HG02798 (cell line): Measurements from ENCODE around the gene ABCC4.

ENCODE experiments used
- ATAC-seq: cut with Tn5 transposase; IDR thresholded peaks from one replicate; pipeline ENCODE4 v1.9.1; 2021; ENCODE audit warnings: mild to moderate bottlenecking; ENCODE audit not compliant: unreplicated experiment, poor library complexity

ABCC4 gene

DNA sequence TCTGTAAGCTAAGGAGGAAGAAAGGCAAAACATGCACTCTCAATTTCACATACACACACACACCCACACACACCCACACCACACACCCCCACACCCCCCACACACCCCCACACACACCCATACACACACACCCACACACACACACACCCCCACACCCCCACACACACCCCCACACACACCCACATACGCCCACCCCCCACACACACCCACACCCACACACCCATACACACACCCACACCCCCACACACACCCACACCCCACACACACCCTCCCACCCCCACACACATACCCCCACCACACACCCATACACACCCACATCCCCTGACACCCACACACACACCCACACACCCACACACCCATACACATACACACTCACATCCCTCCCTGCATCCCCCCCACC lies 276.1 kb downstream of the ABCC4 start:
- ATAC-seq, result no peak

GRCh38 chr13:95023405-95023804 lies 277.8 kb downstream of the ABCC4 start:
- no peak for ATAC-seq

DNA sequence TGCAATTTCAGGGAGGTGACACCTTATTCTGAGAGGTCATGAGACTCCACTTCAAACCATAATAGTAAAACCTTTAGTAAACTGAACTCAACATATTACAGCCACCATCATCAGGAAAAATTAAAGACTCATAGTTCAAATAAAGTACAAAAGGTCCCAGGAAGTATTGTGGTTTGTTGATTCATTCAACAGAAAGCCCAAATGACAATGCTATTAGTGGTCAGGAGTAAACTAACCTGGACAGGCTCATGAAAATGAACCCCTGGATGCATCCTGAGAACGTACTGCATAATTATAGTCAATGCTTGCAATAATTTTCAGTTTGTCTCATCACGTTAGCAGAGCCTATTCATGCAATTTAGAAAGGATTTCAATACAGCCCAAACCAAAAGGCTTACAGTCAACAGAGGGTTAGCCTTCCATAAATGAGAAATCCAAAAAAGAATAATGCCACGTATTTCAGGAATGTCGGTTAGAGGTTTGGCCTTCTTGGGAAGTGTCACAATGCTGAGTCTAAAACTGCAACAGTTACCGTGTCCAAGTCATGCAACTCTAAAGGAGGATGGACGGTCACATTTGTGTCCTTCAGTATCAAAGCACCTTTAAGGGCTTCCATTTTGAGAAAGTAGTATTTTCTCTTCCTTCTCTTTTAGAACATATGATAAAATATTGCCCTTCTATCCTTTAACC lies 280.8 kb downstream of the ABCC4 start:
- ATAC-seq, result no peak

DNA sequence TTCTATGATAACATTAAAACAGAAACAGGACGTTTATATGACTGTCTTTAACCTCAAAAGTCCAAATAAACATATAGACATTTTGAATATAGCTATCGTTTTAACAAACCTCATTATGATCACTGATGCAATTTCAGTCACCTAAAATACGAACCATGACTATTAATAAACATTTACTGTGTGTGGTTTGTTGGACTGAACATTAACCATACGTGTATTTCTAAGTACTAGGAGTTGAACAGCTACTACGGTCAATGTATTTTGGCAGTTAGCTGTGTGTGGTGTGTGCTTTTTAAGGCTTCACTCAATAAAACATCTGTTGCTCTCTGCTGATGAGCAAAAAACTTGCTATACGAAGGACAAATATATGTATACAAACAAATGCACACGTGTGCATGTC lies 281.4 kb downstream of the ABCC4 start:
- ATAC-seq, result no peak

DNA sequence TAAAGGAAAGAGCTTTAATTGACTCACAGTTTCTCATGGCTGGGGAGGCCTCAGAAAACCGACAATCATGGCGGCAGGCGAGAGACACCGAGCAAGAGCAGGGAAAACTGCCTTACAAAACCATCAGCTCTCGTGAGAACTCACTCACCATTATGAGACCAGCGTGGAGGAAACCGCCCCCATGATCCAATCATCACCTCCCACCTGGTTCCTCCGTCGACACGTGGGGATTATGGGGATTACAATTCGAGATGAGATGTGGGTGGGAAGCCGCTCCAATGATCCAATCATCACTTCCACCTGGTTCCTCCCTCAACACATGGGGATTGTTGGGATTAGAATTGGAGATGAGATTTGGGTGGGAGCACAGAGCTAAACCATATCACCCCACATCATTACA lies 293.9 kb downstream of the ABCC4 start:
- ATAC-seq, result no peak

- no peak for ATAC-seq
Measured at GRCh38 chr13:95005300-95005699, 296.0 kb downstream of the ABCC4 start.

- ATAC-seq, result no peak
Measured at GRCh38 chr13:95003019-95003813, 298.0 kb downstream of the ABCC4 start.

DNA sequence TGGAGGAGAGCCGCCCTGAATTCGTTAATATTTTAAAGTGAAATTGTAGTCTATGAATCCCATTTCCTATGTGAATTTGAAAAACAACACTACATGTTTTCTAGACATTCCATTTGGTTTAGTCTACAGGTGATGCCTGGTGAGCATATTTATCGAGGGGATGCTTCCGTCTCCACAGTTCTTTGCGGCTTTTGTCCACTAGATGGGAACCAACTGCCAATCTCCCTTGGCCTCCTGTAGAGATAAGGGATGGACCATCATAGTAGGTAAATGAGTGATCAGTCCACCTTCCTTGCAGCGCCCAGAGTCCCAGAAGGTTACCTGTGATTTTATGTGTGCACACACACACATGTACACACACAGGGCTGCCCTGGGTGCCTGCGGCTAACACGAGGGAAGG lies 299.1 kb downstream of the ABCC4 start:
- no peak for ATAC-seq

DNA sequence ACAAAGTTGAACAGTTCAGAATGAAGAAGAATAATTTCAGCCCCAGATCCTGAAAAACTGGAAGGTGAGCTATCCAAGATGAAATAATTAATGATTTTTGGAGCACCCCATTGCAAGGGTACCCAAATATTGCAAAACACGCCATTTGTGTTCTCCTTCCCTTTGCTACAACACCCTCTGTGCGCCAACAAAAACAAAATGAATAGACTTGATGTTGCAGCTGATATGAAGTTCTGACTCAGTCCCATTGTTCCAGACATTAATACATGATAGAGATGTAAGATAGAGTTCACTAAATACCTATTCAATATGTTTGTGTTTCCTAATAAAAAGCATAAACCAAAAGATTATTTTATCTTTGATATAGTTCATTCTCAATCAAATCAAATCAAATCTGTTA lies 301.4 kb downstream of the ABCC4 start:
- no peak for ATAC-seq

DNA sequence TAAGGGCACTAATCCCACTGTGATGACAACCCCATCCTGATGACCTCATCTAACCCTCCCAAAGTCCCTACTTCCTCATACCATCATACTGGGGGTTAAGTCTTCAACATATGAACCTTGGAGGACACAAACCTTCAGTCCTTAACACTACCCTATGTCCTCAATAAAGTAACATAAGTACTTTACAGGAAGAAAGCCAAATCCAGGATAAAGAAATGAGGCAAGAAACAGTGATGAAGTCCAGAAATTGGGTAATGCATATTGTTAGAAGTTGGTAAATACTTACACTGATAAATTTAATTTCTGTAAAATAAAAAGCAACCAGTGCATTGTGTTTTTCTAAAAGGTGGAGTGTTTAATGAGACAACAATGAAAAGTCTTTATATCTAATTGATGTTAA lies 304.1 kb downstream of the ABCC4 start:
- ATAC-seq, result no peak

GRCh38 chr13:94996445-94996844 lies 304.8 kb downstream of the ABCC4 start:
- no peak for ATAC-seq

- ATAC-seq, result no peak
Measured at GRCh38 chr13:94994506-94994905, 306.7 kb downstream of the ABCC4 start.

DNA sequence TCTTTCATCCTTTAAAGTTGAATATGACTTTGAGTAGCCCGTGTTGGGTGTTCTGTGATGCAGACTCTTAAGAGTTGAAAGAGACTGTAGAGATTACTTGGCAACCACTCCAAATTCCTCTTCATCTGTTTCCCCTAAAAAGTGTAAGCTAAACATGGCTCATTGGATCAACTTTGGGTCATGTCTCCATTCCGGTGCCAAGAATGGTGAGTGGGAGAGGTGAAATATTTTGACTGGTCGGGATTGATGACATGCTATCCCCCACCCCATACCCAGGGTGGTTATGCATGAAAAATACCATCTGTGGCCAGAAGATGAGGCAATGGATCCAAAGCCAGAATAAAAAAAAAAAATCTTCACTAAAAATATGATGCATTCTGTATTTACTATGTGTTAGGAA lies 307.6 kb downstream of the ABCC4 start:
- no peak for ATAC-seq

DNA sequence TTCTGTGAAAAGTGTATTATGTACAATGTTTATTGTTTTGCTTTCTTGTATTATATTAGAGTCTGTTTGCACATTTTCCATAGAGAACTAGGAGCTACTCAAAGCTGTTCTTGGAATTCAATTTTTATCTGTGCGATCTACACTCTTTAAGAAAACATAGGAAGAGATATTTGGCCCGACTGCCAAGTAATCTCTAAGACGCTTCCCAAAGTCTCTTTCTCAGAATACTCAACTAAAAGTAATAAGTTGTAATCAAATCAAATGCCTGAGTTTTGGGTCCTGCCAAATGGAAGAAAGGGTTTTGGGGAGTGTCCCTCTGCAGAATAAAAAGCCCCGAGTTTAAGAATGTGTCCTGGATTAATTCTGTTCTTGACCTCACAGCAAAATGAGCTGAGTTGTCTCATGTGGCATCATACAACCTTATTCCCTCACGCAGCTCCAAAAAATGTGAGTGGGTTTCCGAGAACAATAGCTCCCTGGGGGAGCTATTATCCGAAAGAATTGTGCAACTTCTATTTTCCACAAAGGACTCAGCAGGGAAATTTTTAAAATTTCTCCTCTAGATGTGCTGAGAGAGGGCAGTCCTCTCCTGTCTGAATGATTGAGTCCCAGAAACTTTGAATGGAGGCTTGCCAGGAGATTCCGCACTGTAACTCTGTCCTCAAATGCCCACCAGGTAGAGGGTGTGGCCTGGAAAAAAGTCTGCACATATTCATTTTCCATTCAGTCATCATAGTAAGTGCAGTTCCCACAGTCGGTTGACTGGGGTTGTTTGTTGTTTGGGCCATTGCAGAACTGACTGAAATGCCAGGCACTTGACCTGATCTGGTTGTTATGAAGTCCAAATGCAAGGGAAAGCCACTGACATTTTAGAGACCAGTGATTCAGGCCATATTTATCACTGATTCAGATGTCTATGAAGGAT lies 309.0 kb downstream of the ABCC4 start:
- ATAC-seq, result no peak

- ATAC-seq, result no peak
Measured at GRCh38 chr13:94988654-94989053, 312.6 kb downstream of the ABCC4 start.

GRCh38 chr13:94987869-94988268 lies 313.4 kb downstream of the ABCC4 start:
- ATAC-seq, result no peak

DNA sequence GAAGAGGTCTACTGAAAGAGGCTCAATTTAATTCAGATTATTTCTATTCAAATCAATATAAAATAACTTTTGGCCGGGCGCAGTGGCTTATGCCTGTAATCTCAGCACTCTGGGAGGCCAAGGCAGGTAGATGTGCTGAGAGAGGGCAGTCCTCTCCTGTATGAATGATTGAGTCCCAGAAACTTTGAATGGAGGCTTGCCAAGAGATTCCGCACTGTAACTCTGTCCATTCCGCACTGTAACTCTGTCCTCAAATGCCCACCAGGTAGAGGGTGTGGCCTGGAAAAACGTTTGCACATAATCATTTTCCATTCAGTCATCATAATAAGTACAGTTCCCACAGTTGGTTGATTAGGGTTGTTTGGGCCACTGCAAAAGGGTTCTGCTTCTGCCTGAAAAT lies 314.2 kb downstream of the ABCC4 start:
- no peak for ATAC-seq

DNA sequence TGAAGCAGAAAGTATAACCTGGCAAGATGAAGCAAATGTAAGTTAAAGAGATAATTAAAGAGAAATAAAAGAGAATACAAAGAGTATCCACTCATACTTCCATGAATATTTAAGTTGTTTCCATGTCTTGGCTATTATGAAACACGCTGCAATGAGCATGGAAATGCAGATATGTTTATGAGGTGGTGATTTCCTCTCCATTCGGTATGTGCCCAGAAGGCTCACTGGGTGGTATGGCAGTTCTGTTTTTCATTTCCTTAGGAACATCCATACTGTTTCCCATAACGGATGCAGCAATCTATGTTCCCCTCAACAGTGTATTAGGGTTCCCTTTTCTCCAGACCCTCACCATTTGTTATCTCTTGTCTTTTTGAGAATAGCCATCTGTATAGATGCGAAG lies 316.3 kb downstream of the ABCC4 start:
- no peak for ATAC-seq

- no peak for ATAC-seq
Measured at GRCh38 chr13:94978516-94978915, 322.7 kb downstream of the ABCC4 start.

GRCh38 chr13:94974015-94974951 lies 327.0 kb downstream of the ABCC4 start:
- ATAC-seq, result no peak
